Measurements from ENCODE around the gene LTO1. TPM values are rescaled to one million over a fixed set of nuclear protein-coding genes. Genes with fewer than 3 reads are reported as not detected.
A peak's percentile ranks its signal among the peaks of the same experiment; 100 is the strongest.

LTO1 gene
- total and polyA plus RNA-seq, 3 donors from 2014 or later: 27.0 to 38.7 (median 38.0) TPM

DNA sequence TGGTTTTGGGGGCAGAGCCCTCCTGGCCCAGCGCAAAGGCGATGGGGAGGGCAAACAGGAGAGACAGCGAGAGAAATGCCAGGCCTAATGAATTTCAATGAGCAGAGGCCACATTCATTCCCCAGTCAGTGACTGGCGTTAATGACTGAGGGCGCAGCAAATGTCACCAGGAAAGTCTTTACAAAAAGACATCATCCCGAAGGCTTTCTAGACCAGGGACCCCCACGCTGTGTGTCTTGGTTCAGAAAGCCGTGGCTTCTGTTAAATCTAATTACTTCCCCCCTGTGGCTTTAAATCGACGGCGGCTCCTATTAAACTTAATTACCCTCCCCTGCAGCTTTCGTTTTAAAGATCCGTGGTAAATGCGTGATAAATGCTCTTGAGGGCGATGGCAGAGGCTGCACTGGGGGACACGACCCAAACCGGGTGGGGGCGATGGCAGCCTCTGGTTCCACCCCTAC is 30.2 kb upstream of the LTO1 start:
- no peak for DNase-seq
- no peak for TF ChIP-seq POLR2A (IDR thresholded peaks at IDR 0.05)
- TF ChIP-seq, protein P1, sequence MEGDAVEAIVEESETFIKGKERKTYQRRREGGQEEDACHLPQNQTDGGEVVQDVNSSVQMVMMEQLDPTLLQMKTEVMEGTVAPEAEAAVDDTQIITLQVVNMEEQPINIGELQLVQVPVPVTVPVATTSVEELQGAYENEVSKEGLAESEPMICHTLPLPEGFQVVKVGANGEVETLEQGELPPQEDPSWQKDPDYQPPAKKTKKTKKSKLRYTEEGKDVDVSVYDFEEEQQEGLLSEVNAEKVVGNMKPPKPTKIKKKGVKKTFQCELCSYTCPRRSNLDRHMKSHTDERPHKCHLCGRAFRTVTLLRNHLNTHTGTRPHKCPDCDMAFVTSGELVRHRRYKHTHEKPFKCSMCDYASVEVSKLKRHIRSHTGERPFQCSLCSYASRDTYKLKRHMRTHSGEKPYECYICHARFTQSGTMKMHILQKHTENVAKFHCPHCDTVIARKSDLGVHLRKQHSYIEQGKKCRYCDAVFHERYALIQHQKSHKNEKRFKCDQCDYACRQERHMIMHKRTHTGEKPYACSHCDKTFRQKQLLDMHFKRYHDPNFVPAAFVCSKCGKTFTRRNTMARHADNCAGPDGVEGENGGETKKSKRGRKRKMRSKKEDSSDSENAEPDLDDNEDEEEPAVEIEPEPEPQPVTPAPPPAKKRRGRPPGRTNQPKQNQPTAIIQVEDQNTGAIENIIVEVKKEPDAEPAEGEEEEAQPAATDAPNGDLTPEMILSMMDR (IDR thresholded peaks at IDR 0.05): no peak
- H3K27me3 ChIP-seq: no peaks in the 10 kb centered on the region
- no peaks in the 10 kb centered on the region for H3K4me1 ChIP-seq
- intact Hi-C loops (cut with DNase I; ENCODE audit: low total_unique reads): no loop called here
- H3K9me3 ChIP-seq: no peaks in the 10 kb centered on the region
- H3K4me3 ChIP-seq: peak overlapping the region in 1 of 2 donors; percentile 52
- H3K36me3 ChIP-seq (ENCODE audit: low read depth, missing control alignments): no peaks in the 10 kb centered on the region
- no peak overlapping the region for H3K27ac ChIP-seq
- WGBS, 2 donors: 31 to 35% methylated on average over 17 to 18 of the region's 18 CpGs

DNA sequence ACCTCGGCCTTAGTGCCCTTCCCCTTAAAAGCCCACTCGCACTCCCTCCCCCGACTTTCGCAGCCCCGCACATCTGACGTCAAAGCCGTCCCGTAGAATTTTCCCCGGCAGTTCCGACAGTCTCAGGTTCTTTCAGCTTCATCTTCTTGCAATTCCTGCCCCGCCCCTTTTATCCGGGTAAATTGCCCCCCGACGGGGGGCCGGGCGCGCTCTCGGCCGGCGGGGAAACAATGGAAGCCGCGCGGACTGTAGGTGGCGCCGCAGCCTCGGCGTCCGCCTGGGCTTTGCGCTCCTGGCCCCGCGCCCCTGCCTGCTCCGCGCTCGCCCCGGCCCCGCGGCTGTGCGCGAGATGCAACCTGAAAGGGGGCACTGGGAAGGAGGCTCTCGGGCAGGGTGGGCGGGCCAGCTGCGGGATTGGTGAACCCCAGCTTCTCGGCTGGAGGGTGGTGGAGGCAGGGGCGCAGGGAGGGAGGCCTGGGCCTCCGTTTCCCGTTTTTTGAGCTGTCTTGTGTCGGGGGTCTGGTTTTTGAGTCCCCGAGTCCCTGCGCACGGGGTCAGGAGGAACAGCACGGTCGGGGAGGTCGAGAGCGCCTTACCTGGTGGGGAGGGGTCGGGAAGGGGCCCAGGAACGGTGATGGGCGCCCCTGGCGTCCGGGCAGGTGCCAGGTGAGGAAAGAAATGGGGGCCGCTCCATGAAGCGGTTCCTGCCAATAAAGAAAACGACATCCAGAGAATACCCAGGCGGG is 29.5 kb upstream of the LTO1 start:
- WGBS, 2 donors: 17% methylated on average over 51 to 52 of the region's 63 CpGs
- Histone ChIP-seq H3K36me3 (ENCODE audit: low read depth, missing control alignments) (no peaks in the 10 kb centered on the region), H3K4me1 (no peaks in the 10 kb centered on the region), H3K27ac (no peak overlapping the region), H3K9me3 (no peaks in the 10 kb centered on the region), H3K27me3 (no peaks in the 10 kb centered on the region), H3K4me3 (peak overlapping the region; percentile 26 to 52)
- TF ChIP-seq, protein P1 (IDR thresholded peaks at IDR 0.05): peak in 1 of 3 experiments; percentile 17
- TF ChIP-seq POLR2A (IDR thresholded peaks at IDR 0.05): no peak
- peak; percentile 29 for DNase-seq
- intact Hi-C loops (cut with DNase I; ENCODE audit: low total_unique reads): no loop called here

DNA sequence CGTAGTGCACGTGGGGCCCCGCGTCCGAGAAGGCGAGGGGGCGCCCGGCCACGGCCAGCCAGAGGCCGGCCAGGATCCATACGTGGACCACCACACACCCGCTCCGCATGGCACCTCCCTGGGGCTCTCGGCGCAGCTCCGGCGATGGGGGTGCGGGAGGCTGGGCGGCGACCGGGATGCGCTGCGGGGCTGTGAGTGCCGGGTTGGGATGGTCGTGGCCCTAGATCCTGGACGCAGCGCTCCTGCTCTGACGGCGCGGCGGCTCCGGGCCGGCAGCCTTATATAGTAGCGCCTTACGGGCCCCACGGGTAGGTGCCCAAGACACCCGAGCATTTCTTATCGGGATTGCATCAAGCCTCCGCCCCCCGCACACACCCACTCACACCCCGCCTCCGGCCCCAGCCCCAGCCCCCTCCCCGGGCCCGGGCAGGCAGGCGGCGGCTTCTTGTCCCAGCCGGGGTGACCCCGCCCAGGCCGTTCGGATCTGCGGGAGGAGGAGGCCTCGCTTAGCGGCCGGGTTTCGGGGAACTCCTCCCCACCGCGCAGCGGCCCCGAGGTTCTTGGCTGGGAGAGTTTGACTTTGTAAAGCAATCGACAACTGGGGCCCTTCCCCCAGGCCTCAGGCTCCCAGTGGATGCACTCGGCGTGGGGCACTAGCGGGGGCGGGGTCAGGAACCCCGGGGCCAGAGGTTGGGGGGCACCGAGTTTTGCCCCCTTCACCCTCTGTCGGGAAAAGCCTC is 28.8 kb upstream of the LTO1 start, which contains the start of gene FGF19:
FGF19 (minus strand) TSS at position 255 of the 740 bp plus-strand sequence; CDS start at position 109, 146 bp downstream.
- no peaks in the 10 kb centered on the region for H3K9me3 ChIP-seq
- TF ChIP-seq POLR2A (IDR thresholded peaks at IDR 0.05): no peak
- TF ChIP-seq, protein P1 (IDR thresholded peaks at IDR 0.05): no peak
- H3K4me1 ChIP-seq: no peaks in the 10 kb centered on the region
- H3K4me3 ChIP-seq: peak within 1 kb of the TSS; percentile 26 to 52
- no peak within 1 kb of the TSS for H3K27ac ChIP-seq
- intact Hi-C loops (cut with DNase I; ENCODE audit: low total_unique reads): no loop called here
- no peaks in the 10 kb centered on the region for H3K27me3 ChIP-seq
- WGBS, 2 donors: 0 to 1% methylated on average over 5 to 33 of the region's 67 CpGs
- no peaks in the 10 kb centered on the region for H3K36me3 ChIP-seq (ENCODE audit: low read depth, missing control alignments)
- DNase-seq: no peak

DNA sequence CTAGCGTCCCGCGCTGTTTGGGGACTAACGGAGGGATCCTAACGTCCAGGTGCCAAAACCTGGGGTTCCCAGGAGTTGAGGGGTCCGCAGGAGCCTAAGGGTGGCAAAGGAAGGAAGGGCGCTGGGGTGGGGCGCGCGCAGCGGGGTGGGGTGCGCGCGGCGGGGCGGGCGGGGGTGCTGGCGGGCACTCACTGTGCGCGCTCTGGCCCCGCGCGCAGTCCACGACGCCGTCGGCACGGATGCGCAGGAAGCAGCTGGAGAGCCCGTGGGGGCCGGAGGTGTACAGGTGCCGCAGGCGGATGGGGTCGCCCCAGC is 28.3 kb upstream of the LTO1 start:
- H3K9me3 ChIP-seq: no peaks in the 10 kb centered on the region
- WGBS, 2 donors: 7 to 12% methylated on average over 19 to 34 of the region's 34 CpGs
- peak overlapping the region in 1 of 2 donors; percentile 52 for H3K4me3 ChIP-seq
- H3K27me3 ChIP-seq: no peaks in the 10 kb centered on the region
- no peak overlapping the region for H3K27ac ChIP-seq
- no peak for TF ChIP-seq POLR2A (IDR thresholded peaks at IDR 0.05)
- TF ChIP-seq, protein P1 (IDR thresholded peaks at IDR 0.05): no peak
- H3K36me3 ChIP-seq (ENCODE audit: low read depth, missing control alignments): no peaks in the 10 kb centered on the region
- H3K4me1 ChIP-seq: no peaks in the 10 kb centered on the region
- intact Hi-C loops (cut with DNase I; ENCODE audit: low total_unique reads): no loop called here
- no peak for DNase-seq
